HG03196 (cell line): ENCODE results near the gene TRIM29.

Source experiments
- ATAC-seq: cut with Tn5 transposase; IDR thresholded peaks from one replicate; pipeline ENCODE4 v1.9.1; 2021; ENCODE audit not compliant: unreplicated experiment

Gene TRIM29

DNA sequence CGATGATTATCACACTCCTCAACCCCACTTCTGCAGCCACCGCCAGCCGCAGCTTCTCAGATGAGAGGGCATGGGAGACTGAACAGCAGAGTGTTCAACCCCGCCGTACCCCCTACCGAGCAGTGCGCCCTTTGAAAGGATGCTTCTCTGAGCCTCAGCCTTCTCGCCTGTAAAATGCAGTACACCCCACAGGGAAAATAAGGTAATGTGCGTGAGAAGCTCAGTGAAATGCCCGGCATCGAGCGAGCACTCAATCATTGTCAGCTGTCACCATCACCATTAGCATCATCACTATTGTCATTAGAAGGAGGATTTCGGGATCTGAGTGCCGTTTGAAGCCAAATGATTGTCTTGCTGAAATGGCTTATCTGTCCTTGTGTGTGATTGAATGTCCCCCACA, 13.6 kb downstream of the TRIM29 start:
- ATAC-seq = no peak

DNA sequence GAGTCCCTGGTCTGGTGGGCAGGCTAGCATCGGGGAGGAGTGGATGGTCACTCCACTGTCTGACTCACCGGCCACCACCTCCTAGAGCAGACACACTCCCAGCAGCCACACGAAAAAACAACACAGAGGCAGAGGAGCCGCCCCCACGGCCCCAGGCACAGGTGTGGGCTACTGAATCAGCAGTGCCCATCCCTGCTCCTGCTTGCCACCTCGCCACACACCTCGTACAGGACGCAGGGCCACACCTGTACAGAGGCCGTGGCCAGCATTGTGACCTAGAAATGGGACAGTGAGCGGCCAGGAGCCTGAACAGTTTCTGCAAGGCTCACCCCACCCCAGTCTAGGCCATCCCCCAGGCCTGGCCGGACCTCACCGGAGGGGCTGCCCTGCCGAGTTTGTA, 14.0 kb downstream of the TRIM29 start:
- ATAC-seq = no peak

DNA sequence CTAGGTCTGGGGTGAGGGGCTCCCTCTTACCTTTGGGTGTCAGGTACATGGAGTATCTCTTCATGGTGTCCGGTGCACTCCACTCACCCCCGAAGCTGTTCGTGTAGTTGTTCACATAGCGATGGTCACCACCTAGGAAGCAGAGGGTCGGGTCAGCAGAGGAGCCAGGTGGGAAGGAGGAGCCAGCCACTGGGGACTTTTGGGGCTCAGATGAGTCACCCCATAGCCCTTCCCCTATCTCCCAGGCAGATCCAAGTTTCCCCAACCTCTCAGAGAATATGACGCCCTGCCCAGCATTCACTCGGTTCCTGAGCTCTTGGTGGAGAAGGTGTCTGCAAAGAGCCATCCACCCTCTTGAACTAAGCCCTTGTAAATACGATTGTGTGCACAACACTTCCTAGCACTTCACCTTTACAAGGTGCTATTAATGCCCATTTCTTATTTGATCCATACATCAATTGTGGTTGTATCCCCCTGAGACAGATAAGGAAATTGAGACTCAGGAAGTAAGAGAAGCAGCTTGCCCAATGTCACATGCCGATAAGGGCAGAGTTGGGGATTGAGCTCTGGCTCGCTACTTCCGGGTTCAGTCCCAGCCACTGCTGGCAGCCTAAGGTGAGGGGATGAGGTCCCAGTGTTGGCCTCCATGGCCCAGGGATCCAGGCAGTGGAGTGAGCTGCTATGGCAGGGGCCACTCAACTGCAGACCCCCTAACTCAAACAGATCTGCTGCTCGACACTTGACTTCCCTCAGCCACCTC, 14.8 kb downstream of the TRIM29 start:
- ATAC-seq = no peak

DNA sequence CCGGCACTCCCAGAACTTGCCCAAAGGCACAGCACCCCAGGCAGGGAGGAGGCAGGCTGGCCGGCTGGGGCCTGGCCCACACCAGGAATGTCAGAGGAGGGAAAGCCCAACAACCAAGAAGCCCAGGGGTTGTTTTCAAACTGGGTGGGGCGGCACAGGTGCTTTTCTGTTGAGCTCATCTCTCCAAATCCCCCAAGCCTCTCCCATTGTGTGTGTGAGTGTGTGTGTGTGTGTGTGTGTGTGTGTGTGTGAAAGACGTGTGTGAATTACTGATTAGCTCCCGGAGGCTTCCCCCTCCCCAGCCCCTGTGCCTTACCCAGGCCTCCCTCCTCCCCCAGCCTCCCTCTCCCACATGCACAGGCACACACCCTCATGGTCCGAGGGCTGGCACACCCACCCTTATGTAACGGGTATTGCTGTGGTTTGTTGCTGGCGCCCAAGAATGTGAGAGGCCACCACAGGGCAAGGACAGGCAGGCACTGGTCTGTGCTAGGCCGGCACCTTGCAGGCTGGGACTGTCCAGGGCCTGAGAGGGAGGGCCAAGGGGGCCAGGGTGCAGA, 15.9 kb downstream of the TRIM29 start:
- no peak for ATAC-seq

DNA sequence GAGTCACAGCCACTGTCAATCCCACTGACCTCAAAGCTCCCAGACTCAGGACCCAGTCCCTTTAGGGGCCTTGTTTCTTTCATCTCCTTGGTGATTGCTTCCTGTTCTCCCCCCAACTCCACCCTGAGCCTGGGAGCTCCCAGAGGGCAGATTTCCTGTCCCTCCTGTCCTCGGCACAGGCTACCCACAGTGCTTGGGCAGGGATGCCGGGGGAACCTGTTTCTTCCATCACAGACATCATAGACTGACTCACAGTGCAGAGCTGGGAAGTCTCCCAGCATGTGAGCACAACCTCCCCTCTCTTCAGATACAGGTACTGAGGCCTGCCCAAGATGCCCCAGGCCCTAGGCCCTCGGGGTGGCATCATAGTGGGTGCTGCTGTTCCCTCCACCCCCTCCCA, 16.6 kb downstream of the TRIM29 start:
- no peak for ATAC-seq

DNA sequence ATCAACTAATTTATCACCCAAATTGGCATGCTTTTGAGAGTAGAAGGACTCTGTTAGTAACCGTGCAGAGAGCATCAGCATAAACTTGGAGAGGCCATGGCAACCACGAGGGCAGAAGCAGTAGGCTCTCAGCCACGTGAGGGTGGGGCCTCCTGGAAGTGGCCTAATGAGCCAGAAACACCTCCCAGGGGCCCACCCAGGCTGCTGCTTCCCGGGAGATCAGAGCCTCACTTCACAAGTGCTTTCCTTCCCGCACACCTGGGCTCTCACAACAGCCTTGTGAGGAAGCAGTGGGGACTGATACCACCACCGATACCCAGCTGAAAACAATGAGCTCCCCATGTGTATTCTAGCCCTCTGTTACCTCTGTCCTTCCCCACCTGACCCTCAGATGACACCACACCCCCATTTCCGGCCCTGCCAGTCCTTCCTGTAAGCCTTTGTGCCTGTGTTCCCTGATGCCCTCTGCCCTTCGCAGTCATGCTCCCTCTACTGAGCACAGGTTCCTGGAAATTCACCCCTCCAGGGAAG, 17.0 kb downstream of the TRIM29 start:
- ATAC-seq = no peak

DNA sequence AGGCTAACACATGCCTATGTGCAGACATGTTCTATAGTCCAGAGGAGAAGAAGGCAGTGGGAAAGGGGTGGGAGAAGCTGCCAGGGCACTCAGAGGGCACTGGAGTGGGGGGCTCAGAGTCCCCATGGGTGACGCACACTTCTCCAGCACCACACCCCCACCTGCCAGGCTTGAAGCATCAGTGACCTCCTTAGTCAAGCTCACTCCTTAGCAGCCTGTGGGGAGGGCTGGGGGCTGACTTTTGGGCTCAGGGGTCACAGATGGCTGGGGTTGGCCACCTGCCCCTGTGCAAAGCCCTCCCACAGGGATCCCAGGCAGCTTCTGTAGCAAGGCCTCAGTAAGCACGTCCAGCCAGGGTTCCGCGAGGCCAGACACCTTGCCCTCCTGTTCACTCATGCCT, 18.8 kb downstream of the TRIM29 start:
- ATAC-seq = no peak

DNA sequence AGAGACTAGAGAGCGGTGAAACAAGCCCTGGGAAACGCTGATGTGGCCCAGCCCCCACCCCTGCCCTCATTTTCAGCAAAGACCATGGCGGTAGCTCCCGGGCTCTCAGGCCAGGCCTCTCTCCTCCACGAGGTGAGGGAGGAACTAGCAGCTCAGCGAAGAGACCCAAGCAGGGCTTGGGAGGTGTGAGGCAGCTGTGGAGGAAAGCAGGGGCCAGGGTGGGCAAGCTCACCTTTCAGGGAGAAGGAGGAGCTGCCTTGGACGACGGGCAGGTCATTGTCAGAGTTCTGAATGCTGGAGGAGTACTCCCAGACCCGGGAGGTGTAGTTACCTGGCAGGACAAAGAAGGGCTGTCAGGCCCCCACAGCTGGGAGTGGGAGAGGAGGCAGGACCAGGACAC, 19.9 kb downstream of the TRIM29 start:
- no peak for ATAC-seq

DNA sequence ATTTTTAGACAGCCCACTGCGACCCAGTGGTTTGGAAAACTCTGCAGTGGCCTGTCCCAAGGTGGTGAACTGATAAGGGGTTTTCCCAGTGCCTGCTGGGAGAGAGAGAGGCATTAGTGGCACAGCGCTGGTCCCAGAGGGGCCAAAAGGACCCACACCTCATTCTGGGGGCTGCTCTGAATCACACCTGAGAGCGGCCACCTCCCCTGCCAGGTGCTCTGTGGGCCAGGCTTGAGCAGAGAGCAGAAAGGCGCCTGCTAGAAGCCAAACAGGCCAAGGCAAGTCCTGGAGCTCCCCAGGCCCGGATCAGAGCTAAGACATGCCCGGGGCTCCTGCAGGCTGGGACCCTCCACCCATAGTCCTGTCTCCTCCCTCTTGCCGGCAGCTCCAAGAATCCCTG, 20.9 kb downstream of the TRIM29 start:
- ATAC-seq = no peak

DNA sequence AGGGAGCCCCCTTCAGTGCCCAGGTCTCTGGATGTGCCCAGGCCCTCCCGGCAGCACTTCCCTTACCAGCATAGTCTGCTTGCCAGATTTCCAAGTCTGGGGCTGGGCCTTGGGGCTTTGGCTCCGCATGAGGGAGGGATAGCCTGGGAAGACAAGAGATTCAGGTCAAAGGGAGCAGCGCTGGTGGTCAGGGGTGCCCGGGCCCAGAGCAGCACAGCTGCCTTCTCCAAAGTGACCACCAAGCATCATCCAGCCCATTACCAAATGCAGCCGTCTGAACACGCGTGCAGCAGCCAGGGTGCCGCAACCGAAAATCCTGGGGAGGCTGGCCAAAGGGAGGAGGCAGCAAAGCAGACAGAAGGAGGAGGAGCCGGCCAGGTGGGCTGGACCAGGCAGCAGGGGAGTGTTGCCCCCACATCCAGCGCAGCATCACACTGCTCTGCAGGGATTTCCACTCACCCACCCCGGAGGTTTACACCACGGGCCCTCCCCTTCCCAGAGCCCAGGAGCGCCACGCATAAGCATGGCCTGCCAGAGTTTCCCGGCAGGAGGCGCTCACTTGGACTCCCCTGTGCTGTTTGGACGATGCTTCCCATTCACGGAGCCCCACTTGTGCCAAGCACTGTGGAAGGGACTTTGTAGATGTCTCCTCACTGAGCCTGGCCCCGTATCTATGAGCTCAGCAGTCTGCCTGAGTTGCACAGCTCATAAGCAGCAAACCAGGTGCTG, 22.5 kb downstream of the TRIM29 start:
- no peak for ATAC-seq

DNA sequence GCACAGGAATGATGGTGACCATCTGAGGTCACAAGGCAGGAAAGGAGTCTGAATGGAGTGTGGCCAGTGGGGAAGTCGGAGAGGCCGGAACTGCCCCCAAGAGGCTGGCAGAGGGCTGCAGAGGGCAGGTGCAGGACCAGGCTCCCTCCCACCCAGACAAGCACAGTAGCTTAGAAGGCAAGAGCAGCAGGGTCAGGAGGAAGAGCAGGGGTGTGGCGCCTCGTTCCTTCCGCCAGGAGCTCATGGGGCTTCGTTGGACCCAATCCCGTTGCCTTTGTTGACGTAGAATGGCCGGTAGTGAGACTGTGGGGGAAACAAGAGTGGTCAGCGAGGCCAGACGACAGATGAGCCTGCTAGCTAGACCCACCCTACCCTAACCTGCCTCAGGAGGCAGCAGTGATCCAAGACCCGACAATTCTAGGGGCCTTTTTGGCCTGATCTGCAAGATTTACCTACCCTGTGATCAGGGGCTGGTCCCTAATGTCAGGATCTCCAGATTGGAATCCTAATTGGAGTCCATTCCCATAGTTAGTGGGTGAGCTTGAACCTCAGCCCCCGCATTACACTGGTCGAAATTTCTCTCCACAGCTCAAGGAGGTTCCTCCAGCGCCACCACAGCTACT, 25.6 kb downstream of the TRIM29 start:
- ATAC-seq = no peak

DNA sequence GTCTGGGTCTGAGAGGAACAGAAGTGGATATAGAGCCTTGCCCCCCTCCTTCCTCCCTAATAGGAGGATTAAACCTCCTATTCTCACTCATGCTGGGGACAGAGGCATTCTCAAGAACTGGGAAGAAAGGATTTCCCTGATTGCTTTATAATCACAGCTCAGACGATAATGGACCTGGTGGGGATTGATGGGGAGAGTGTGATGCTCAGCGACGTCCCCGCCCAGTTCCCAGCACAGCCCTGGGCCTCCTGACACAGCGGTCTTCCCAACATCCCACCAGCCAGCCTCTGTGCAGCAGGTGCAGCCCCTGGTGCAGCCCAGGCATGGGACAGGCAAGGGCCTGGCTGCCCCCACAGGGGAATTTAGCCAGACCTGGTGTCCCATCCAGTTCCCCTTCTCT, 28.4 kb downstream of the TRIM29 start:
- ATAC-seq = no peak

DNA sequence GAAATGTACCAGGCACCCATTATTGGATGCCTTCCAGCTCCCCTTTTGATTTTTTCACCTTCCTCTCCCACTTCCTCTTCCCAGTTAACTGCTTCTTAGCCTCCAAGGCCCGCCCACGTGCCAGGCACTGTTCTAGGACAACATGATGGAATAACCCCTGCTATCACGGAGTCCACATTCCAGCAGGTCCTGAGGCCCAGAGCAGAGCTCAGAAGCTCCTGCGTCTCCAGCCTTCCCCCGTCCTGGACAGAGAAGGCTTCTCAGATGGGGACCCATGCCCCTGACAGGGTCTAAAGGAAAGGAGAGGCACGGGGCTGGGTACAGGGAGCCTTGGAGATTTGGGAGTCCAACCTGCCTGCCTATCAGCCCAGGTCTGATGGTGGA, 29.1 kb downstream of the TRIM29 start:
- no peak for ATAC-seq

DNA sequence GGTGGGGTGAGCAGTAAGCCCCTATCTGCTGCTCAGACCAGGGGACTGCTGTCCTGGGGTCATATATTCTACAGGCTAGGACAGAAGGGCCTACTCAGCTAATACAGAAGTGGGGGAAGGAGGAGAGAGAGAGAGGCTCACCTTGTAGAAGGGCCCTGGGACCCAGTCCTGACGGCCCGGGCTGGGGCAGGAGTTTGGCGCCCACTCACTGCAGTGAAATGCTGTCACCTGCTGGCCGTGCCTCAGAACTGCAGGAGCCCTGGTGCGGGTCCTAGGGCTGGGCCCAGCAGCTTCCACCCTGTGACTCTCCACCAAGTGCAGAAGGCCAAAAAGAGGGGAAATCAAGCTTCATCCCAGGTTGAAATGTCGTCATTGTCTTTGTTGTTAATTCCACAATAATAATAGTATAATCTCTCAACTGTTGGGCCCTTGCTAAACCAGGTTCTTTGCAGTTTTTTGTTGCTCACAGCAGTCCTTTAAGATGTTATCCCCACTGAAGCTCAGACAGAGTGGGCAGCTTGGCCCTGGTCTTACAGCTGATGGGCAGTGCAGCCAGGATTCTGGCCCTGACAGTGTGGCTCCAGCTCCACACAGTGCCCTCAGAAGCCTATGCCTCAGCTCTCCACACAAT, 29.6 kb downstream of the TRIM29 start:
- ATAC-seq = no peak

DNA sequence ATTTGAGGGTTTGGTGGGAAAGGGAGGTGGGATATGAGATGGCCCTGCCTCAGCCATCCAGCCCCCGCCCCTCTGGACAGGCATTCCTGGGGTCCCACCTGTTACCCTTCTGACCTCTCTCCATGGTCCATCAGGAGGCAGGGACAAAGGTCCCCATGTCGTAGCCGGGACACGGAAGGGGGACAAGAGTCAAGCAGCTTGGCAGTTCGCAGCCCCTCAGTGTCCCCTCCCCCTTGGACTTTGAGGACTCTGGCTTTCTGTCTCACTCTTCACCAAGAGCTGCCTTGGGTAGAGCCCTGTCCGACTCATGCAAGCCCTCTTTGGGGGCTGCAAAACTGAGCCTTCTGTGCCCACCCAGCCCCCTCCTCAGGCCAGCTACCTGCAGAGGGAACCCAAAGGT, 30.2 kb downstream of the TRIM29 start:
- no peak for ATAC-seq

DNA sequence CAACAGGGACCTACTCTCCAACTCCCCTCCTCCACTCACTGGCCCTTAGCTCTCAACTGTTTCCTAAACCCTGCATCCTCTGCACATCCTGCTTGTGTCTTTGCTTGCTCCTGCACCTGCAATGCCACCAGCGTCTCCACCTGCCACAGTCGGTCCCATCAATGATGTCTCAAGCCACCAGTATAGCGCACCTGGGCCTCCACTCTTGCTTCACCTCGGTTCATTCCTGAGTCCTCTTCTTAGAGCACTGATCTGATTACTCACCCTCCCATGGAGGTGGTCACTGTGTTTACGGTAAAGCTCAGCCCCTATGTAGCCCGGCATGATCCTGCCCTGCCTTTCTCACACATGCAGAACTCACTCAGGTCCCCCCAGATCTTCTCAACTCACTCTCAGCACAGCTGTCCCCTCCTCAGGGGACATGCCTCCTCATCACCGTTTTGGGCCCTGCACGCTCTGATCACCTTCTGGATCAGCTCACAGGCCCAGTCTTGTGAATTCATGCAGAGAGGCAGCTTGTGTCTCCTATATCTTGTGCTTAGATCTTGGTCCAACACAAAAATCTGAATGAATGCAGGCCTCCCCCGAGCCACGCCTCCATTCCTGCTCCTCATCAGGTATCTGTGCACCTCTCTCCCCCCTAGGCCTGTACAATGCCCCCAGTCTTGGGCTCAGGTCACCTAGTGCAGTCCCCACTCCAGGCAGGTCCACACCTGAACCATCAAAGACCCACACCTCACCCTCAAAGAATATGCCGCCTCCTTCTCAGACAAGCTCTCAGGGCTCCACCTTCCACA, 31.4 kb downstream of the TRIM29 start:
- ATAC-seq = no peak

DNA sequence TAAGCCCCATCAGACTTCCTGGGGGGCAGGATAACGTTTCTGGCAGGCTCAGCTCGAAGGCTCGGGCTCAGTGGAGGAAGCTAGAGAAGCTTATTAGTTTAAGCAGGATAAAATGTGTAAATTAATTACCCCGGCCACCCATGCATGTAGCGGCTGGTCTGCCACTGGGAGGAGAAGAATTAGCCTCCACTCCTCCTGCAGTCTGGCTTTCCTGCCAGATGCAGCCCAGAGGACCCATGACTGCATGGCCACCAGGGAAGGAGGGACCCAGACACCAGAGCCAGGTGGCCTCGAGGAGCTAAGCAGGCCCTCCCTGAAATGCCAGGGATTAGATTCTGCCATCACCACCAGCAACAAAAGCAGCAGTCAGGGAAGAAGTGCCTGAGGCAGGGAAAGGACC, 32.3 kb downstream of the TRIM29 start:
- ATAC-seq = no peak

DNA sequence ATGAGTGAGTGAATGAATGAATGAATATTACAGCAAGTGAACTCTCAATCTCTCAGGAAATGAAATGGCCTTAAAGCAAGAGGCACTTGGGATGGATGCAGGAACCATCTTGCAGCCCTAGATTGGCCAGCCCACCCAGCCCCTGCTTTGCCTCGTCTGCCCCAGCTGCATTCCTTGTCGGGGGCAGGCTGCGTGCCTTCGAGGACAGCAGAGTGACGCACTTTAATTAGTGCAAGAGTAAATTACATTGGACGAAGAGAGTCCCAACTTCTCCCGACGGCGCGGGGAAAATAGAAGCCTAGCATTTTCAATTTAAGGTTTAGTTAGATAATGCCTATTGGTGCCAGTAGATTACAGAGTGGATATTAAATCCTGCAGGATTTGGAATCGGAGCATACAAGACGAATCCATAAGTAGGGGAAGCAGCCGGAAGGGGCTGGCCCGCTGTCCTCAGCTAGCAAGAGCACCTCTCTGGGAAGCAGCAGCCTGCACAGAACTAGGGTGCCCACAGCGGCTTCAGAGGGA, 33.8 kb downstream of the TRIM29 start:
- no peak for ATAC-seq

DNA sequence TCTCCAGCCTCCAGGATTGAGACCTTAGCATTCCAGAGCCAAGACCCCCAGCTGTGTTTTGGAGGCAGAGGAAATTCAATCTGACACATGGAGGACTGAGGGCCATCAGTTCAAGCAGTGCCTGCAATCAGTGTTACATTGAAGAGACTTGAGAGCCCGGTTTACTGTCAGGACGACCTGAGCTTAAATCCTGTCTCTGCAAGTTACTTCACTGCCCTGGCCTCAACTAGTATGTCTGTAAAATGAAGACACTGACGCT, 35.1 kb downstream of the TRIM29 start:
- ATAC-seq = no peak

DNA sequence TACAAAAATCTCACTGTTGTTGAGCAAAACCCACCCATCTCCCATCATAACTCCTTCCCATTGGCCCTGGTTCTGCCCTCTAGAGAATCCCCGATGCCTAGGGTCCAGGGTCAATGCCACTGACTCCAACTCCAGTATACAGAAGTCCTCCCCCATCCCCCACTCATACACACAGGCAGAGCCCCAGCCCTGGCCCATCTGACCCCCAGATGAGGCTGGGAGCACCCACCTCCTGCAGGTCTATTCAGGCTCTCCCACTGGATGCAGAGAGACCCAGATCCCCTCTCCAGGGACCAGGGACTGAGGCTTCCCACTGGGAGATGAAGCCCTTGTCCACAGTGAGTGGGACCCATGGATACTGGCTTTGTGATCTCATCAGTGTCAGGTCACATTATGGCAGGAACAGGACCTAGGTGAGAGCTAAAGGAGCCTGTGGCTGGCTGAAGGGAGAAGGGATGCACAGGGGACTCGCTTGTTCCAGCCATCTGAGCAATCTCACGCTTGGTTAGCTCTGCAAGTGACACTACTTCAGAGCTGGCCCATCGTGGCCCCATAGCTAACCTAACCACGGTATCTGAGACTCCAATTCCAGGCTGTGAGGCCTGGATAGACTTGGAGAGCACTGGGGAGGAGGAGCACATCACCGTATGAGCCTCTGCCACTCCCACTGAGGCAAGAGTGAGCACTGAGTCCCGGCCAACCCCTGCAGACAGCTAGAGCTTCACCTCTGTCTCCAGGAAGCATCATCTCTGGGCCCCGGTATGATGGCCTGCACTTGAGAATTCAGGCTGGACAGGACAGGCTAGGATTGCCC, 35.7 kb downstream of the TRIM29 start:
- no peak for ATAC-seq
